Left colon (tissue), 2 donors: Measurements from ENCODE around the gene PLCD4. TPM values are rescaled to one million over a fixed set of nuclear protein-coding genes. Genes with fewer than 3 reads are reported as not detected.

Experiments used
- ATAC-seq: fragments of 200-7000 bp; cut with Tn5 transposase; one replicate; pipeline ENCODE4 v1.9.1; 2020; ENCODE audit warnings: mild to moderate bottlenecking, moderate library complexity
- DNase-seq, 2 donors: peaks; one replicate each; pipeline ENCODE4 v3.0.0-alpha.2; 2020
- intact Hi-C, 2 donors: fragments of 100-400 bp; cut with DNase I in 1 of 2; cut with micrococcal nuclease in 1 of 2; formaldehyde crosslinking; loops; one replicate each; pipeline versions ENCODE4 v1.11.2 to v1.14.0; 2022; cut with DNase I, micrococcal nuclease
- total RNA-seq, 2 donors: library from RNA; stranded (reverse); fragmentation: NEBNext Ultra II Directional; extraction: Animal tissue kit (Norgen Biotek cat#: 25700); gene quantifications; one replicate each; pipeline ENCODE4 v1.2.1, GENCODE V29; 2021
- donor health status: DM: no; HTN: no; CAD: no.
- donor health status: DM: yes; HTN: yes; CAD: no.

The PLCD4 gene
- total RNA-seq, 2 donors from 2014 or later, result 1.0 to 3.8 TPM

DNA sequence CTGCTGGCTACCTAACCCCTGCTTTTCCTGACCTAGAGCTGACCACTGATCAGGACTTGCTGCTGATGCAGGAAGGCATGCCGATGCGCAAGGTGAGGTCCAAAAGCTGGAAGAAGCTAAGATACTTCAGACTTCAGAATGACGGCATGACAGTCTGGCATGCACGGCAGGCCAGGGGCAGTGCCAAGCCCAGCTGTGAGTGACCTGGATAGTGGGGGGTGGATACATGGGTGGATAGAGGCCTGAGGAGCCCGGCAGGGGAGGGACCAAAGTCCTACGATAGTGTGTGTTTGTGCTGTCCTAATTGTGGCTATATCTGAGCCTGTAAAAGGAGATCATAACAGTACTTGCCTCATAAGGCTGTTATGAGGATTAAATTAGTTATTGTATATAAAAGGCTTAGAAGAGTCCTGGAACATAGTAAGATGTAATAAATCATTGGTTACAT, 8.2 kb downstream of the PLCD4 start:
- intact Hi-C loops, result no loop called here
- DNase-seq, result peak; percentile 60 to 63
- ATAC-seq, result peak; percentile 100

DNA sequence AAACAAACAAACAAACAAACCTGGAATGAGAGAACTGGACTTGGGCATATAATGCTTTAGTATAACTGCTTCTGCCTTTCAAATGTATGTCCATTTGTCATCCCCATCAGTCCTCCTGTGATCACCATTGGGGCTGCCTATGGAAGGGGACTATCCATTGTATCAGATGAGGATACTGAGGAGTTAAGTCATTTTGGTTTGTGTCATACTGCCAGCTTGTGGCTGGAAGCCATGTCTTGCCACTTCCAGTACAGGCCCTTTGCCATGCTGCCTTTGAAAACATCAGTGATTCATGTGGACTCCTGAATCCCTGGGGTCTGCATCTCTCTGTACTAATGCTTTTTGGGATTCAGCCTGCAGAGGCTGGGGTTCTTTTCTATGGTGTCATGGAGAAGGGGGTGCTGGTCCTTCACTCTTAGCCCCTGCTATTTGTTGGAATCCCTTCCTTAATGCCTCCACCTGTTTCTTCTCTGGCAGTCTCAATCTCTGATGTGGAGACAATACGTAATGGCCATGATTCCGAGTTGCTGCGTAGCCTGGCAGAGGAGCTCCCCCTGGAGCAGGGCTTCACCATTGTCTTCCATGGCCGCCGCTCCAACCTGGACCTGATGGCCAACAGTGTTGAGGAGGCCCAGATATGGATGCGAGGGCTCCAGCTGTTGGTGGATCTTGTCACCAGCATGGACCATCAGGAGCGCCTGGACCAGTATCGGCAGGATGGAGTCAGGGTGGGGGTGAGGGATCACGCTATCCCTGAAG, 10.6 kb downstream of the PLCD4 start:
- no peak for ATAC-seq
- no peak for DNase-seq
- intact Hi-C loops, result no loop called here

- DNase-seq (no peak), ATAC-seq (no peak)
- intact Hi-C loops, result no loop called here
Measured at GRCh38 chr2:218621007-218621406, 13.3 kb downstream of the PLCD4 start.

DNA sequence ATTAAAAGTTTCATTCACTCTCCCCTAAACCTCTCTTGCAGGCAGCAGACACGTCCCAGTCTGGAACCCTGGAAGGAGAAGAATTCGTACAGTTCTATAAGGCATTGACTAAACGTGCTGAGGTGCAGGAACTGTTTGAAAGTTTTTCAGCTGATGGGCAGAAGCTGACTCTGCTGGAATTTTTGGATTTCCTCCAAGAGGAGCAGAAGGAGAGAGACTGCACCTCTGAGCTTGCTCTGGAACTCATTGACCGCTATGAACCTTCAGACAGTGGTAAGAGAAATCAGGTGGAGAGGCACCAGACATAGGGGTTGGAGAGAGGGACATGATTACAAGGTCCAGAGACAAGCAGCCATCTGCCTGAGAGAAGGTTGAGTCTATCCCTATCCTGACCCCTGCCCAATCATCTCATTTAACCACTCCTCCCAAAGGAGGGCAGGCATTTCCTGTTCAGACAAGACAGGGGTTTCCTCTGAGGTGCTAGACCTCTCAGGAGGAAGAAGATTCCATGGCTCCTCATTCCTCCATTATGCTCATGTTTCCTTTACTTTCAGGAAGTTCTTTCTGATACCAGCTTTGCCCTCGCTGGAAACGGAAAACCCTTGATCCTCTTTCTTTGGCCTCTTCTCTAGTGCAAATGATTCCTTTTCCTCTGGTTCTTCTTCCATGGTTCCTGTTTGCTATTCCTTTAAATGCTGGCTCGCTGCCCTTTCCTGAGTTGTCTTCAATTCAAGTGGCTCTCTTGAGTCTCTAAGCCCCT, 15.1 kb downstream of the PLCD4 start:
- ATAC-seq (no peak), DNase-seq (no peak)
- intact Hi-C loops, result no loop called here

GRCh38 chr2:218623366-218623705, 15.6 kb downstream of the PLCD4 start:
- intact Hi-C loops, result no loop called here
- DNase-seq (no peak), ATAC-seq (no peak)

- intact Hi-C loops, result no loop called here
- ATAC-seq, result no peak
Measured at GRCh38 chr2:218626369-218626768, 18.7 kb downstream of the PLCD4 start.

DNA sequence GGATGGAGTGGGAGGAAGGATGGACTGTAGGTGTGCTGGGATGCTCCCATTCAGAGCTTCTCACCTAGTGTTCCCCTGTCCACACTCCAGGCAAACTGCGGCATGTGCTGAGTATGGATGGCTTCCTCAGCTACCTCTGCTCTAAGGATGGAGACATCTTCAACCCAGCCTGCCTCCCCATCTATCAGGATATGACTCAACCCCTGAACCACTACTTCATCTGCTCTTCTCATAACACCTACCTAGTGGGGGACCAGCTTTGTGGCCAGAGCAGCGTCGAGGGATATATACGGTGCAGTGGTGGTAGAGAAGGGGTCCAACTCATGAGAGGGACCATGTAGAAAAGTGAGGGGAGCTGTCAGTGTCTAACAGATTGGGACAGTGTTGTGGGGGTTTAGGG, 20.2 kb downstream of the PLCD4 start:
- DNase-seq, result no peak
- intact Hi-C loops, result no loop called here
- no peak for ATAC-seq

More at GRCh38 chr2:218626369-218626768, 18.7 kb downstream of the PLCD4 start:
- no peak for DNase-seq

DNA sequence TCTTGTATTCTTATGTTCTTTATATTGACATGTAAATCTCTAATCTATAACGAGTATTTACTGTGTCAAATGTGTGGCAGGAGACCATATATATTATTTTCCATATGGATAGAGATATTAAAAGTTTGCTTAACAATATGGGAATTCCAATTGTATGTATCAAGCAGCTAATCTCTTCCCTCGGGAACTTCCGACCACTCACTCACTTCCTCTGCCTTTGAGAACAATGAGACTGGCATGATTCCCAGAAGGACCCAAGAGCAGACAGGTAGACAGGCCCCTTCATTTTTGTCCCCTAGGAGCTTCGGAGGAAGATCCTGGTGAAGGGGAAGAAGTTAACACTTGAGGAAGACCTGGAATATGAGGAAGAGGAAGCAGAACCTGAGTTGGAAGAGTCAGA, 24.1 kb downstream of the PLCD4 start:
- ATAC-seq (no peak), DNase-seq (no peak)
- intact Hi-C loops, result no loop called here

- DNase-seq, result no peak
- intact Hi-C loops, result no loop called here
- ATAC-seq, result no peak
Measured at GRCh38 chr2:218635719-218636118, 28.0 kb downstream of the PLCD4 start.

DNA sequence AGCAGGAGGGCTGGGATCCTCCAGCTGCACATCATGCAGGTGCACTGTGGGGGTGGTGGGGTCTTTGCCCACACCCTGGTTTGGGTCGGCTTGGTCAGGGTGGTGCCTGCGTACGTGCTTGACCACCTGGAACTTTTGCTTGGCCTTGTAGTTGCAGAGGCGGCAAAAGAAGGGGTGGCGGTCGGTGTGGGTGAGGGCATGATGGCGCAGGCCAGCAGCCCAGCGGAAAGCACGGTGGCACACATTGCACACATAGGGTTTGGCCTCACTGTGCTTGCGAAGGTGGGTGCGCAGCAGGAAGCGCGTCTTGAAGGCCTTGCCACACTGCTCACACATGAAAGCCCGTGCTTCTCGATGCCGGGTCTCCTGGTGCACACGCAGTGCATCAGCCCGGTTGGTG, 30.7 kb downstream of the PLCD4 start:
- intact Hi-C loops, result no loop called here
- ATAC-seq (no peak), DNase-seq (no peak)

DNA sequence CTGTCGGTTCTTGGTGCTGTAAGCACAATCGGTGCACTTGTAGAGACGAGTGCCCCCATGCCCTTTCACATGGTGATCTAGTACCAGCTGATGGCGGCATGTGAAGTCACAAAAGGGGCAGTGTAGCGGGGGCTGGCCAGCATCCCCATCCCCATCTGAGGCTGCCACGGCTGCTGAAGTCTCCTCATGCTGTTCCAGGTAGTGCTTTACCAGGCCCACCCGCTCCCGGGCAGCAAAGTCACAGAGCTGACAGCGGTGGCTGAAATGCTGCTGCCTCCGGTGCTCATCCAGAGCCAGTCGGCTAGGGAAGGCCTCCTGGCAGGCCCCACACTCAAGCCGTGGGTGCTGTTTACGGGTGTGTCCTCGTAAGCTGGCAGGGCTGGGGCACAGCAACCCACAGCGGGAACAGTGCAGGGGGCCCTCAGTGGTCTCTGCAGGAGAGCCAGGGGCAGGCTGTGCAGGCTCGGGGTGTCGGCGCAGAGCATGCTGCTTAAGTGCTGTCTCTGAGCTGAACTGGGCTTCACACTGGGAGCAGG, 34.5 kb downstream of the PLCD4 start:
- ATAC-seq (no peak), DNase-seq (no peak)
- intact Hi-C loops, result no loop called here

GRCh38 chr2:218642786-218643185, 35.1 kb downstream of the PLCD4 start:
- intact Hi-C loops, result no loop called here
- ATAC-seq (no peak), DNase-seq (no peak)

GRCh38 chr2:218643751-218644310, 36.1 kb downstream of the PLCD4 start:
- intact Hi-C loops, result no loop called here
- ATAC-seq, result no peak
- DNase-seq, result no peak

GRCh38 chr2:218644721-218645120, 37.0 kb downstream of the PLCD4 start:
- ATAC-seq (no peak), DNase-seq (no peak)
- intact Hi-C loops, result no loop called here

DNA sequence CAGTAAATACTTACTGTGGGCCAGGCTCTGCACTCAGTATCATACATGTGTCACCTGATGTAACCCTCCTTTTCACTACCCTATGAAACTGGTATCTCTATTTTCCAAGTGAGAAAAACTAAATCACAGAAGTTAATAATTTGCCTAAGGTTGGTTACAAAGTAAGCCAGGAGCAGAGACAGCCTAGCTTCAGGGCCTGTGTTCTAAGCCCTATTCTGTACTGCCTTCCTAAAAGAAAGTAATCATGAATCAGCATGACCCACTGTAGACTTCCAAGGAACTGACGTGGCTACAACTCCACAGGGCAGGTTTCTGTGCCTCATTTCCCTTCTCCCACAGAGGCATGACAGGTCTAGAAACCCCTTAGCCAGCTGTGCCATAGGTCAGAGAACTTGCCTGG, 37.4 kb downstream of the PLCD4 start:
- no peak for DNase-seq
- intact Hi-C loops, result no loop called here
- ATAC-seq, result no peak

DNA sequence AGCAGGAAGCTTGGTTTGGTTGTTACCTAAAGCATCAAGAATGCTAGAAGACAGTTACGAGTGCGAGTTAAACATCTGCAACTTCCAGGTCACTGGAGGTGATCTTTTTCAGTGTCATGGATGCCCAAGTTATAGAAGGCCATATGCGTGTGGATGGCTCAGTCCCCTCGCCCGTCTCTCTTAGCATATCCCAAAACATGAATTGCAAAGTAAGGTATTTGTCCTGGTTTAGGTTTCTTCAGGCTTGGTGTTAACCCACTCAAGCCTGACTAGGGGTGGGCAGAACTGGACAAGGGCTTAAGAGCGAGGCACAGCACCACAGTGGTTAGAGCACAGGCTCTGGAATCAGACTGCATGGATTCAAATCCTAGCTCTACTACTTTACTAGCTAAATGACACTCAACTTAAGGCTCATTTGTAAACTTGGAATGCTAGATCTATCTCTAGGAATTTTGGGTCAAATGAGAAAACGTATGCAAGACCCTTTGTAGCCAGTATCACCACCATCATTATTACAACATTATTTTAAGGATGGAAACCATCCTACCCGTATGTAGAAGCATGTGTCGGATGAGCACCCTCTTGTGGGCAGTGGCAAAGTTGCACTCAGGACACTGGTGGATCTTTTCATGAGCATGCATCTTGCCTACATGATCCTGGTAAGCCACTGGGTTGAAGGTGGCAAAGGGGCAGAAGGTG, 40.5 kb downstream of the PLCD4 start:
- ATAC-seq (peak; percentile 87), DNase-seq (peak in 1 of 2 donors; percentile 50)
- intact Hi-C loops, result no loop called here

- ATAC-seq (peak; percentile 21), DNase-seq (no peak)
- intact Hi-C loops, result no loop called here
Measured at GRCh38 chr2:218648787-218649100, 41.0 kb downstream of the PLCD4 start.

DNA sequence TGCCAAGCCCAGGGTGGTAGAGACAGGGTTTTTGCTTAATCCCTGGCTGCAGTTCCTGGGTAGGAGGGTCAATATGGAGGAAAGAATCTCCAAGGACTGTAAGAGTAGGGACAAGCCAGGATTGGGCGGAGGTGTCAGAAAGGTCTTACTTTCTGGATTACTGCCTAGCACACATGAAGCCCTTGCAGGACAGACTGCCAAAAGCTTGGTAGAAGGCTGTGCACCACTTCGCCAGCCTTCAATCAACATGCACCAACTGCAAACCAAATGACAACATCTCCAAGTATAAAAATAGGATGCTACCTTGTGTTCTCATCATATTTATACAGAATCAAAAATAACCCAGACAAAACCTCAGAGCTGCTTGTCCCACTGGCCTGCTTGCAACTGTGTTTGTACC, 48.1 kb downstream of the PLCD4 start:
- DNase-seq, result no peak

GRCh38 chr2:218658671-218659257, 51.1 kb downstream of the PLCD4 start:
- peak; percentile 64 for ATAC-seq
- peak; percentile 46 to 71 for DNase-seq

More for the DNA sequence above, 48.1 kb downstream of the PLCD4 start:
- no peak for ATAC-seq
- intact Hi-C loops, result no loop called here

More at GRCh38 chr2:218658671-218659257, 51.1 kb downstream of the PLCD4 start:
- intact Hi-C loops, result no loop called here
